Measurements from ENCODE around the gene PRKCA. TPM values are rescaled to one million over a fixed set of nuclear protein-coding genes. Genes with fewer than 3 reads are reported as not detected.

PRKCA gene
- total and polyA plus RNA-seq, 9 of the 15 experiments (the other 6 are each of a cell fraction or from before 2014, with no cell fraction given): 3.2 to 33.0 (median 17.8) TPM

DNA sequence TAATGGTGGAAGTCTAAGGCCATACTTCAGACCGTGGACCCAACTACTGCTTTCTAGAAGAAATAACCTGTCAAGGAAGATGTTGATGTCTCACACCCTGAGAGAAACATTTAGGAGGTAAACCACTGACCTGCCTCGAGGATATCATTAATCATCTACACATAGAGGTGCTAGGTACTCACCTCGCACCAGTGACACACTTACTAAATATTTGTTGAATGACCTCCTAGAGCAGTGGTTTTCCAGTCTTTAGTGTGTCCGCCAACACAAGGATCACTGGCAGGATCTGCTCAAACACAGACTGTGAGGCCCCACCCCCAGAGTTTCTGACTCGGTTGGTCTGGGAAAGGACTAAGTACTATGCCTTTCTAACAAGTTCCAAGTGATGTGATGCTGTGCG lies 335.1 kb downstream of the PRKCA start:
- Histone ChIP-seq H3K79me2 (ENCODE audit: control insufficient read depth, insufficient read depth, low read length) (no peaks in the 10 kb centered on the region), H3K36me3 (ENCODE audit: control insufficient read depth, insufficient read depth, low read length) (peaks cover 11% of the 10 kb centered on the region), H4K20me1 (replicated peaks; ENCODE audit: control insufficient read depth, insufficient read depth, low read length) (0 out of 2 replicates have a peak, but pooled peaks cover 4% of the 10 kb centered on the region), H3K4me1 (replicated peaks in 1 of 2; ENCODE audit: control insufficient read depth in 2 of 2, insufficient read depth in 2 of 2, low read length in 2 of 2) (no peaks in the 10 kb centered on the region), H2AFZ (ENCODE audit: low read depth, low read length) (no peak overlapping the region), H3K27ac (ENCODE audit: extremely low read depth, low read depth, low read length) (no peak overlapping the region), H3K4me2 (ENCODE audit: insufficient read depth, low read length) (no peak overlapping the region), H3K27me3 (ENCODE audit: control insufficient read depth in 2 of 2, insufficient read depth in 2 of 2, low read length in 2 of 2) (no peaks in the 10 kb centered on the region), H3K9me1 (ENCODE audit: control insufficient read depth, insufficient read depth, low read length) (no peaks in the 10 kb centered on the region), H3K4me3 (no peak overlapping the region), H3K9me3 (replicated peaks; ENCODE audit: control insufficient read depth, insufficient read depth, low read depth, low read length) (no peaks in the 10 kb centered on the region), H3K9ac (ENCODE audit: insufficient read depth in 1 of 2, low read depth in 2 of 2, low read length in 2 of 2) (no peak overlapping the region)
- intact Hi-C loops (cut with micrococcal nuclease) (no loop called here), in situ Hi-C loops (cut with MboI) (no loop called here)
- CTCF ChIA-PET (ENCODE audit: low intra/inter-chr PET ratio): no interaction called here
- POLR2A ChIA-PET: no interaction called here
- WGBS (ENCODE audit: insufficient coverage, low coverage, missing lambda C conversion rate): 78% methylated on average over 6 of the region's 6 CpGs
- ATAC-seq (no peak), FAIRE-seq (no peak), DNase-seq (ENCODE audit: extremely low read depth in 1 of 4, low spot score in 3 of 4) (no peak)
- BruUV-seq (replicated peaks): no TSS peak
- TF ChIP-seq, protein P1, sequence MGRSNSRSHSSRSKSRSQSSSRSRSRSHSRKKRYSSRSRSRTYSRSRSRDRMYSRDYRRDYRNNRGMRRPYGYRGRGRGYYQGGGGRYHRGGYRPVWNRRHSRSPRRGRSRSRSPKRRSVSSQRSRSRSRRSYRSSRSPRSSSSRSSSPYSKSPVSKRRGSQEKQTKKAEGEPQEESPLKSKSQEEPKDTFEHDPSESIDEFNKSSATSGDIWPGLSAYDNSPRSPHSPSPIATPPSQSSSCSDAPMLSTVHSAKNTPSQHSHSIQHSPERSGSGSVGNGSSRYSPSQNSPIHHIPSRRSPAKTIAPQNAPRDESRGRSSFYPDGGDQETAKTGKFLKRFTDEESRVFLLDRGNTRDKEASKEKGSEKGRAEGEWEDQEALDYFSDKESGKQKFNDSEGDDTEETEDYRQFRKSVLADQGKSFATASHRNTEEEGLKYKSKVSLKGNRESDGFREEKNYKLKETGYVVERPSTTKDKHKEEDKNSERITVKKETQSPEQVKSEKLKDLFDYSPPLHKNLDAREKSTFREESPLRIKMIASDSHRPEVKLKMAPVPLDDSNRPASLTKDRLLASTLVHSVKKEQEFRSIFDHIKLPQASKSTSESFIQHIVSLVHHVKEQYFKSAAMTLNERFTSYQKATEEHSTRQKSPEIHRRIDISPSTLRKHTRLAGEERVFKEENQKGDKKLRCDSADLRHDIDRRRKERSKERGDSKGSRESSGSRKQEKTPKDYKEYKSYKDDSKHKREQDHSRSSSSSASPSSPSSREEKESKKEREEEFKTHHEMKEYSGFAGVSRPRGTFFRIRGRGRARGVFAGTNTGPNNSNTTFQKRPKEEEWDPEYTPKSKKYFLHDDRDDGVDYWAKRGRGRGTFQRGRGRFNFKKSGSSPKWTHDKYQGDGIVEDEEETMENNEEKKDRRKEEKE (IDR thresholded peaks at IDR 0.05; ENCODE audit: borderline replicate concordance in 1 of 2, control insufficient read depth in 1 of 2, low read depth in 2 of 2, low read length in 1 of 2): no peak
- no peak for TF ChIP-seq ZNF444 (CRISPR knock-in tag; IDR thresholded peaks at IDR 0.05)
- TF ChIP-seq IRF2 (CRISPR knock-in tag; IDR thresholded peaks at IDR 0.05): no peak
- TF ChIP-seq, protein P2, sequence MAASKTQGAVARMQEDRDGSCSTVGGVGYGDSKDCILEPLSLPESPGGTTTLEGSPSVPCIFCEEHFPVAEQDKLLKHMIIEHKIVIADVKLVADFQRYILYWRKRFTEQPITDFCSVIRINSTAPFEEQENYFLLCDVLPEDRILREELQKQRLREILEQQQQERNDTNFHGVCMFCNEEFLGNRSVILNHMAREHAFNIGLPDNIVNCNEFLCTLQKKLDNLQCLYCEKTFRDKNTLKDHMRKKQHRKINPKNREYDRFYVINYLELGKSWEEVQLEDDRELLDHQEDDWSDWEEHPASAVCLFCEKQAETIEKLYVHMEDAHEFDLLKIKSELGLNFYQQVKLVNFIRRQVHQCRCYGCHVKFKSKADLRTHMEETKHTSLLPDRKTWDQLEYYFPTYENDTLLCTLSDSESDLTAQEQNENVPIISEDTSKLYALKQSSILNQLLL (CRISPR knock-in tag; IDR thresholded peaks at IDR 0.05; ENCODE audit: borderline replicate concordance): no peak
- no peak for TF ChIP-seq ZNF212 (CRISPR knock-in tag; IDR thresholded peaks at IDR 0.05)
- TF ChIP-seq RBM39 (optimal IDR thresholded peaks at IDR 0.05; ENCODE audit: low read depth, low read length): no peak
- TF ChIP-seq, protein P3, sequence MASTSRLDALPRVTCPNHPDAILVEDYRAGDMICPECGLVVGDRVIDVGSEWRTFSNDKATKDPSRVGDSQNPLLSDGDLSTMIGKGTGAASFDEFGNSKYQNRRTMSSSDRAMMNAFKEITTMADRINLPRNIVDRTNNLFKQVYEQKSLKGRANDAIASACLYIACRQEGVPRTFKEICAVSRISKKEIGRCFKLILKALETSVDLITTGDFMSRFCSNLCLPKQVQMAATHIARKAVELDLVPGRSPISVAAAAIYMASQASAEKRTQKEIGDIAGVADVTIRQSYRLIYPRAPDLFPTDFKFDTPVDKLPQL (IDR thresholded peaks at IDR 0.05; ENCODE audit: extremely low read depth, insufficient read length): no peak
- TF ChIP-seq ZBTB1 (CRISPR knock-in tag; IDR thresholded peaks at IDR 0.05; ENCODE audit: borderline replicate concordance, low read depth): no peak
- no peak for TF ChIP-seq SNIP1 (IDR thresholded peaks at IDR 0.05; ENCODE audit: low read depth)
- no peak for TF ChIP-seq KDM4B (IDR thresholded peaks at IDR 0.05; ENCODE audit: borderline replicate concordance in 2 of 2, low read depth in 1 of 2)
- no peak for TF ChIP-seq ZNF217 (CRISPR knock-in tag; IDR thresholded peaks at IDR 0.05)
- TF ChIP-seq, protein P4, sequence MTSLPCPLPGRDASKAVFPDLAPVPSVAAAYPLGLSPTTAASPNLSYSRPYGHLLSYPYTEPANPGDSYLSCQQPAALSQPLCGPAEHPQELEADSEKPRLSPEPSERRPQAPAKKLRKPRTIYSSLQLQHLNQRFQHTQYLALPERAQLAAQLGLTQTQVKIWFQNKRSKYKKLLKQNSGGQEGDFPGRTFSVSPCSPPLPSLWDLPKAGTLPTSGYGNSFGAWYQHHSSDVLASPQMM (CRISPR knock-in tag; IDR thresholded peaks at IDR 0.05): no peak

Data from K562 (cell line).